ENCODE results near the gene TLR6.

TLR6 gene

GRCh38 chr4:38856524-38857337, at the start of gene TLR6:
TLR6 (minus strand) TSS chr4:38856817; CDS start chr4:38829473, 27,344 bp downstream.
- peak; percentile 34 for DNase-seq

- no peak for DNase-seq
Measured at GRCh38 chr4:38905652-38906385, 49.2 kb upstream of the TLR6 start.

GRCh38 chr4:38904682-38905081, 48.1 kb upstream of the TLR6 start:
- no peak for DNase-seq

GRCh38 chr4:38904090-38904666, 47.6 kb upstream of the TLR6 start:
- DNase-seq, result no peak

GRCh38 chr4:38902695-38903094, 46.1 kb upstream of the TLR6 start:
- DNase-seq, result no peak

GRCh38 chr4:38902221-38902620, 45.6 kb upstream of the TLR6 start:
- no peak for DNase-seq

GRCh38 chr4:38898245-38898644, 41.6 kb upstream of the TLR6 start:
- DNase-seq, result no peak

GRCh38 chr4:38896940-38897339, 40.3 kb upstream of the TLR6 start:
- DNase-seq, result no peak

GRCh38 chr4:38894322-38894982, 37.8 kb upstream of the TLR6 start:
- no peak for DNase-seq

GRCh38 chr4:38891051-38891983, 34.7 kb upstream of the TLR6 start:
- no peak for DNase-seq

GRCh38 chr4:38889143-38889542, 32.5 kb upstream of the TLR6 start:
- no peak for DNase-seq

- no peak for DNase-seq
Measured at GRCh38 chr4:38884254-38884653, 27.6 kb upstream of the TLR6 start.

- DNase-seq, result no peak
Measured at GRCh38 chr4:38876636-38877035, 20.0 kb upstream of the TLR6 start.

- no peak for DNase-seq
Measured at GRCh38 chr4:38873290-38873944, 16.8 kb upstream of the TLR6 start.

- no peak for DNase-seq
Measured at GRCh38 chr4:38872620-38873019, 16.0 kb upstream of the TLR6 start.

- DNase-seq, result no peak
Measured at GRCh38 chr4:38871593-38871992, 15.0 kb upstream of the TLR6 start.

- DNase-seq, result no peak
Measured at GRCh38 chr4:38870098-38870808, 13.6 kb upstream of the TLR6 start.

- DNase-seq, result no peak
Measured at GRCh38 chr4:38869511-38869910, 12.9 kb upstream of the TLR6 start.

GRCh38 chr4:38868059-38868960, 11.7 kb upstream of the TLR6 start:
- DNase-seq, result no peak
